Nephron (organoid): ENCODE measurements around the gene APOBR.
"Not testable (repeated sequence)": the region's sequence is repeated elsewhere in the genome, so short reads cannot be mapped to it uniquely, and the experiment has no call there.

ENCODE experiments used
- H3K27ac Mint-ChIP-seq, 3 experiments: 2 replicates each; pipeline ENCODE4 v1.8.0; 2020; ENCODE audit warnings: mixed read lengths in 3 of 3, mild to moderate bottlenecking in 2 of 3, moderate library complexity in 1 of 3
- H3K27me3 Mint-ChIP-seq: 2 replicates; pipeline ENCODE4 v1.8.0; 2021; ENCODE audit warnings: low read depth, mild to moderate bottlenecking, moderate library complexity, mixed read lengths
- H3K36me3 Mint-ChIP-seq: 2 replicates; pipeline ENCODE4 v1.8.0; 2020; ENCODE audit warnings: low read depth, mixed read lengths
- H3K4me1 Mint-ChIP-seq: 2 replicates; pipeline ENCODE4 v1.8.0; 2020; ENCODE audit warnings: mixed read lengths
- H3K4me3 Mint-ChIP-seq, 3 experiments: 2 replicates each; pipeline ENCODE4 v1.8.0; 2020; ENCODE audit warnings: mild to moderate bottlenecking in 3 of 3, mixed read lengths in 3 of 3, moderate library complexity in 2 of 3
- H3K9me3 Mint-ChIP-seq: 2 replicates; pipeline ENCODE4 v1.8.0; 2020; ENCODE audit warnings: mixed read lengths
- TF ChIP-seq, protein P1 (sequence below), 3 experiments: fragments of 200-600 bp; sonication (generic); IDR thresholded peaks; one replicate each; pipeline ENCODE4 v1.5.0; 2021; ENCODE audit warnings: antibody characterized with exemption in 3 of 3; ENCODE audit not compliant: unreplicated experiment in 3 of 3

The APOBR gene, protein sequence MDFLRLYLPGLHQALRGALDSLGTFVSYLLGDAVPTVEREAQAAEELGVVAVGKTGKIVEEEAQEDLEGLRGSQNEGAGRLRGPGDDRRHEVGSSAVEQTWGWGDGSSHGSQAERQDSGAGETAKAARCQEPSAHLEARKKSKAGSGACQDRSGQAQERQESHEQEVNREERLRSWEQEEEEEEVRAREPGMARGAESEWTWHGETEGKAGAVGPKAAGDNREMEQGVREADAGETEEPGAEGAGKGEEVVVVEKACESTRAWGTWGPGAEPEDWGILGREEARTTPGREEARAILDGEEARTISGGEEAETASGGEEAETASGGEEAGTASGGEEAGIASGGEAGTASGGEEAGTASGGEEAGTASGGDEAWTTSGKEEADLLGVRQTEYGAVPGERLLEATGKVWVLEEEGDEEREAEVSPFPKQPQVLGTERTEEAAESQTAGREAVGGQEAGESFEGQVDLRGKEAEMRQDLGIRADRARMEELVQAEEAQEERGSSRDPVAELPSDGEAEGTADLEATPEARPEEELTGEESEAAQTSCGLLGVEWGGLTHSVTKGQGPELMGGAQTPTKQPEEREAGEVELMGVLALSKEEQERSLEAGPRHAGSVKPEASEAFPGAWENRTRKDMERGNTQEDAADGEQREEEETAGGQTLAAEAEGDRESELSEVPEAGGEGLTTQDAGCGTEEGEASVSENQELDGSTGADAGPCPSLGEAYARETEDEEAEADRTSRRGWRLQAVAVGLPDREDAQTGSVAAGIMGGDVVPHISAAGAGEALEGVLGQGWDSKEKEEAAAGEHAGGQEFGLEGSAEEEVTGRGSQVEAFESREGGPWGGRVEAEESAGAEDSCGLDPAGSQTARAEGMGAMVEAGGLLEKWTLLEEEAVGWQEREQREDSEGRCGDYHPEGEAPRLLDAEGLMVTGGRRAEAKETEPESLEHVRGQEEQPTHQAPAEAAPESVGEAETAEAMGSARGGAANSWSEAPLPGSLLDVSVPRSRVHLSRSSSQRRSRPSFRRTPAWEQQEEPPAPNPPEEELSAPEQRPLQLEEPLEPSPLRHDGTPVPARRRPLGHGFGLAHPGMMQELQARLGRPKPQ

DNA sequence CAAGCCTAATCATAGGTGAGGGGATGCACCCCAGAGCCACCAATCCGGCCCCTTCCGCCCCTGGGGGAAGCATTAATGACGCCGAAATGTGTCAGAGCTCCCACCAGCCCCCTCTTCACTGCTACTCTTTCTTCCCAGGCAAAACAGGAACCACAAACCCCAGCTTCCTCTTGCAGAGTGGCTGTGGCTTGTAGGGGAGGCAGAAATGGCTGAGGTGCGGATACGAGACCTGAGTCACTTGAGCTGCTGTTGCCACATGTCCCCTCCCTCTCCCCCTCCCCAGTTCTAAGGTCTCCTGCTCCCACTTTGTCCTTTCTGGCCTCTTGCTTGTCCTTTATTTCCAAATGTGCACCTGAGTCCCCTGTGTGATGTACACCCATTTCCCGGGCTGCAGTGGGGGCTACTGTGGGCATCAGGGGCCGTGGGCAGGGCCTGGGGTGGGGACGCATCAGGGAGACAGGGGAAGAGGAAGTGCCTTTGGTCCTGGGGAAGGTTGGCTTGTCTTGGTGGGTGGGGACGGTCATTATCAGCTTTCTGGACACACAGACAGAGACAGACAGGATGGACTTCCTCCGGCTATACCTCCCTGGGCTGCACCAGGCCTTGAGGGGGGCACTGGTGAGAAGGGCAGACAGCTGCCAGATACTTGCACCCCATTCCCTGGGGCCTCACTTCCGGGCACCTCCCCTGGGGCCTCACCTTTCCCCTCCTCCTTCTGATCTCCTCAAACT lies at the start of gene APOBR:
Gene APOBR, plus strand, starts transcription at position 523 of the 731 bp plus-strand sequence. Its CDS starts 39 bp downstream, at position 562.
- Mint-ChIP-seq H3K27ac (peak within 1 kb of the TSS; percentile 35 to 74 (median 68)), H3K4me1 (no peaks in the 10 kb centered on the region), H3K4me3 (peak within 1 kb of the TSS; percentile 46 to 70 (median 62)), H3K9me3 (no peaks in the 10 kb centered on the region), H3K36me3 (peaks cover 2% of the 10 kb centered on the region), H3K27me3 (peaks cover 7% of the 10 kb centered on the region)
- TF ChIP-seq, protein P1, sequence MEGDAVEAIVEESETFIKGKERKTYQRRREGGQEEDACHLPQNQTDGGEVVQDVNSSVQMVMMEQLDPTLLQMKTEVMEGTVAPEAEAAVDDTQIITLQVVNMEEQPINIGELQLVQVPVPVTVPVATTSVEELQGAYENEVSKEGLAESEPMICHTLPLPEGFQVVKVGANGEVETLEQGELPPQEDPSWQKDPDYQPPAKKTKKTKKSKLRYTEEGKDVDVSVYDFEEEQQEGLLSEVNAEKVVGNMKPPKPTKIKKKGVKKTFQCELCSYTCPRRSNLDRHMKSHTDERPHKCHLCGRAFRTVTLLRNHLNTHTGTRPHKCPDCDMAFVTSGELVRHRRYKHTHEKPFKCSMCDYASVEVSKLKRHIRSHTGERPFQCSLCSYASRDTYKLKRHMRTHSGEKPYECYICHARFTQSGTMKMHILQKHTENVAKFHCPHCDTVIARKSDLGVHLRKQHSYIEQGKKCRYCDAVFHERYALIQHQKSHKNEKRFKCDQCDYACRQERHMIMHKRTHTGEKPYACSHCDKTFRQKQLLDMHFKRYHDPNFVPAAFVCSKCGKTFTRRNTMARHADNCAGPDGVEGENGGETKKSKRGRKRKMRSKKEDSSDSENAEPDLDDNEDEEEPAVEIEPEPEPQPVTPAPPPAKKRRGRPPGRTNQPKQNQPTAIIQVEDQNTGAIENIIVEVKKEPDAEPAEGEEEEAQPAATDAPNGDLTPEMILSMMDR (IDR thresholded peaks at IDR 0.05; ENCODE audit: unreplicated experiment in 3 of 3) = no peak

DNA sequence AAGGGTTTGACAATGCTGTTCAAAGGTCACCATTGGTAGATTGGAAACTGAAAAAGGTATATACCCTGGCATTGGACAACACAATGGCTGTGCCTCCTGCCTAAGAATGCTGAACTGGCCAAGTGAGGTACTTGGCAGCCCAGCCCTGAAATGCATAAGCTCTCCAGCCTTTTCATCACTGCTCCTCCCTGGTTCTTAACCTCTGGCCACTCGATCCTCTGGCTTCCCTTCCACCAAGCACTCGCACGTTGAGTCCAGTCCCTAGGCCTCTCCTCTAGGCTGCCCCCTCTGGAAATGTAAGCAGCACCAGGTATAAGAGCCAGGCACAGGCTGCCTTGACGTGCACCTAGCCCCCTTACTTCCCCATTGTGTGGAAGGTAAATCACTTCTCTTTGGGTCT lies 48.1 kb upstream of the APOBR start:
- not testable (repeated sequence) for H3K9me3 Mint-ChIP-seq, H3K4me3 Mint-ChIP-seq, H3K36me3 Mint-ChIP-seq, H3K27me3 Mint-ChIP-seq, H3K4me1 Mint-ChIP-seq, H3K27ac Mint-ChIP-seq

DNA sequence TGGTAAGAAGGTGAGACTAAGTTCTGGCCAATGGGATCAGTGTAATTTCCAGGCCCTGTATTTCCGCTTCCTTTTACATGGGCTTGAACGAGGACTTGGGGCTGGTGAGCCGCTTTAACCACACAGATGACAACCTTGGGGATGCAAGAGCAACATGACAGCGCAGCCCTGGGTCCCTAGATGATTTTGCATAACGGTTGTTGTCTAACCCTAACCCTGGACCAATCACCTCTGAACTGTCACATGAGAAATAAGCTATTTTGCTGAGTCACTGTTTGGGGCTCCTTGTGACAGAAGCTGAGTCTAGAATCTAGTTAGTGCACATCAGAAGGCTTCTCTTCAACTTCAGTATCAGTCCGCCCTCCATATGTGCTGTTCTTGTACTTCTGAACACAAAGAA lies 47.4 kb upstream of the APOBR start:
- H3K4me1 Mint-ChIP-seq, H3K27ac Mint-ChIP-seq, H3K36me3 Mint-ChIP-seq, H3K9me3 Mint-ChIP-seq, H3K4me3 Mint-ChIP-seq, H3K27me3 Mint-ChIP-seq: not testable (repeated sequence)

DNA sequence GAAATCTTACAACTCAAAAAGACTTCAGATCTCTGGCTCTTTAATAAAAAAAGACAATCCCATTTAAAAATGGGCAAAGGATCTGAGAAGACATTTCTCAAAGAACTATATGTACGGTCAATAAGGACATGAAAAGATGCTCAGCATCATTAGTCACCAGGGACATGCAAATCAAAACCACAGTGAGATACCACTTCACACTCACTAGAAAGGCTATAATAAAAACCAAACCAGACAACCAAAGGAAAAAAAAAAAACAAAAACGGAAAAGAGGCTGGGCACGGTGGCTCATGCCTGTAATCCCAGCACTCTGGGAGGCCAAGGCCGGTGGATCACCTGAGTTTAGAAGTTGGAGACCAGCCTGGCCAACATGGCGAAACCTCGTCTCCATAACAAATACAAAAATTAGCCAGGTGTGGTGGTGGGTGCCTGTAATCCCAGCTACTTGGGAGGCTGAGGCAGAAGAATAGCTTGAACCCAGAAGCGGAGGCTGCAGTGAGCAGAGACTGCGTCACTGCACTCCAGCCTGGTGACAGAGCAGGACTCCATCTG lies 20.7 kb upstream of the APOBR start:
- Mint-ChIP-seq H3K9me3 (no peaks in the 10 kb centered on the region), H3K36me3 (peaks cover 19% of the 10 kb centered on the region), H3K4me3 (no peak overlapping the region), H3K27ac (no peak overlapping the region), H3K4me1 (no peaks in the 10 kb centered on the region), H3K27me3 (no peaks in the 10 kb centered on the region)
- TF ChIP-seq, protein P1 (IDR thresholded peaks at IDR 0.05; ENCODE audit: unreplicated experiment in 3 of 3) = no peak

DNA sequence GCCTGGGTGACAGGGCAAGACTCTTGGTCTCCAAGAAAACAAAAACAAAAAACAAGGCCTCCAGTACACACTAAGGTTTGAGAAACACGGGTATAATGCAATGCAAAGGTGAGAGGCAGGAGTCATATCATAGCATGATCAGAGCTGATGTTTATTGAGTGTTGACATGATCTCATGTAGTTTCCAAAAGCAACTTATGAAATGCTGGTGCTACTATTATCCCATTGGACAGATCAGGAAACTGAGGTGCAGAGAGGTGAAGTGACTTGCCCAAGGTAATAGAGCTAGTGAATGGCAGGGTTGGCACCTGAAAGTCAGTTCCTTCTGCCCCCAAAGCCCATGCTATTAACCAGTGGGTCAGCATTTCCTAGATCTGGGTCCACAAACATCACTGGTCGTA lies 19.2 kb upstream of the APOBR start:
- no peak overlapping the region for H3K4me3 Mint-ChIP-seq
- H3K9me3 Mint-ChIP-seq = no peaks in the 10 kb centered on the region
- H3K4me1 Mint-ChIP-seq = no peaks in the 10 kb centered on the region
- H3K36me3 Mint-ChIP-seq = peaks cover 19% of the 10 kb centered on the region
- H3K27ac Mint-ChIP-seq = no peak overlapping the region
- TF ChIP-seq, protein P1 (IDR thresholded peaks at IDR 0.05; ENCODE audit: unreplicated experiment in 3 of 3) = no peak
- no peaks in the 10 kb centered on the region for H3K27me3 Mint-ChIP-seq

DNA sequence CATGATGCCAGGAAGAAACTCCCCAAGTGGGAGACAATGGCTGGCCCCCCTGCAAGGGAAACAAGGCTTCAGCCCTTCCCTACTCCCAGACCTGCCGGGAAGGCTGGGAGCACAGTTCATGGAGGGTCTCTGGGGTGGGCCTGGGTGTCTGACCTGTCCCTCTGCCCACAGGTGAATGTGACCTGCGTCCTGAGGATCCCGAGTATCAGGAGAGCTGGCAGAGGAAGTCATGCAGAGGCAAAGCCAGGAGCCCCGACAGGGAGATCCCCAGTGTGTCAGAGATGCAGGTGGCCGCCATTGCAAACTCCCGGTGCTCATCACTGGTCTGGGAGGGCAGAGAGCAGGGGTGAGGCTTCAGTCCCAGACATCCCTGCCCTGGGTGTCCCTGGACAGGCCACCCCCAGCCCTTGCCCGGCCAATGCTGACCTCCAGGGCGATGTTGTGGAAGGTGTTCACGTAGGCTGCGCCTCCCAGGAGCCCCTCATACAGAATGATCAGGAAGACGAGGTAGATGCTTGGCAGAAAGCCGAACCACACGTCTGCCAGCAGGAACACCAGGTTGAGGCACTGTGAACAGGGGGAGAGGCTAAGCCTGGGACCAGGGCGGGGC lies 17.0 kb upstream of the APOBR start:
- Mint-ChIP-seq H3K27ac (no peak overlapping the region), H3K9me3 (no peaks in the 10 kb centered on the region), H3K36me3 (peaks cover 19% of the 10 kb centered on the region), H3K4me1 (no peaks in the 10 kb centered on the region), H3K27me3 (no peaks in the 10 kb centered on the region), H3K4me3 (no peak overlapping the region)
- TF ChIP-seq, protein P1 (IDR thresholded peaks at IDR 0.05; ENCODE audit: unreplicated experiment in 3 of 3) = no peak
